ENCODE data around the gene ATP6V0E1.

DNA sequence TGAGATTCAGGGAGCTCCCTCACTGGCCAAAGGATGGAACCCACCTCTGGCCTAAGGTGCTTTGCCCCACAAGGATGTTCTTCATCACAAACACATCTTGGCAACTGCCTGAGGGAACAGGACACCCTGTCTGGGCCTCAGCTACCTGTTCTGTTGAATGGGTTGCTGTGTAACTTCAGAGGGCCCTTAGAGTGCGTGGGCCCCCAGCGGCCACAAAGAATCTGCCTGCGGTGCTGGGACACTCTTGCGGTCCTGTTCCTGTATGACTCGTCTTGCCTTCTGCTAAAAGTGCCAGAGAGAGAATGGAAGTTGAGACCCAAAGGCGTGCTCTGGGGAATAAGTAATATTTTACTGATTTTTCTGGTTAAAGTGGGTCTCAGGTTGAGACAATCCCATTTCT is 38.4 kb upstream of the ATP6V0E1 start:
- TF ChIP-seq, protein P1, sequence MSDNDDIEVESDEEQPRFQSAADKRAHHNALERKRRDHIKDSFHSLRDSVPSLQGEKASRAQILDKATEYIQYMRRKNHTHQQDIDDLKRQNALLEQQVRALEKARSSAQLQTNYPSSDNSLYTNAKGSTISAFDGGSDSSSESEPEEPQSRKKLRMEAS (IDR thresholded peaks at IDR 0.05): no peak
- TF ChIP-seq TAF1 (IDR thresholded peaks at IDR 0.05; ENCODE audit: low read depth): no peak
- no peak for TF ChIP-seq FOXM1 (IDR thresholded peaks at IDR 0.05; ENCODE audit: borderline replicate concordance, low read depth)
- TF ChIP-seq, protein P2, sequence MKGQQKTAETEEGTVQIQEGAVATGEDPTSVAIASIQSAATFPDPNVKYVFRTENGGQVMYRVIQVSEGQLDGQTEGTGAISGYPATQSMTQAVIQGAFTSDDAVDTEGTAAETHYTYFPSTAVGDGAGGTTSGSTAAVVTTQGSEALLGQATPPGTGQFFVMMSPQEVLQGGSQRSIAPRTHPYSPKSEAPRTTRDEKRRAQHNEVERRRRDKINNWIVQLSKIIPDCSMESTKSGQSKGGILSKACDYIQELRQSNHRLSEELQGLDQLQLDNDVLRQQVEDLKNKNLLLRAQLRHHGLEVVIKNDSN (IDR thresholded peaks at IDR 0.05): no peak
- TF ChIP-seq, protein P3, sequence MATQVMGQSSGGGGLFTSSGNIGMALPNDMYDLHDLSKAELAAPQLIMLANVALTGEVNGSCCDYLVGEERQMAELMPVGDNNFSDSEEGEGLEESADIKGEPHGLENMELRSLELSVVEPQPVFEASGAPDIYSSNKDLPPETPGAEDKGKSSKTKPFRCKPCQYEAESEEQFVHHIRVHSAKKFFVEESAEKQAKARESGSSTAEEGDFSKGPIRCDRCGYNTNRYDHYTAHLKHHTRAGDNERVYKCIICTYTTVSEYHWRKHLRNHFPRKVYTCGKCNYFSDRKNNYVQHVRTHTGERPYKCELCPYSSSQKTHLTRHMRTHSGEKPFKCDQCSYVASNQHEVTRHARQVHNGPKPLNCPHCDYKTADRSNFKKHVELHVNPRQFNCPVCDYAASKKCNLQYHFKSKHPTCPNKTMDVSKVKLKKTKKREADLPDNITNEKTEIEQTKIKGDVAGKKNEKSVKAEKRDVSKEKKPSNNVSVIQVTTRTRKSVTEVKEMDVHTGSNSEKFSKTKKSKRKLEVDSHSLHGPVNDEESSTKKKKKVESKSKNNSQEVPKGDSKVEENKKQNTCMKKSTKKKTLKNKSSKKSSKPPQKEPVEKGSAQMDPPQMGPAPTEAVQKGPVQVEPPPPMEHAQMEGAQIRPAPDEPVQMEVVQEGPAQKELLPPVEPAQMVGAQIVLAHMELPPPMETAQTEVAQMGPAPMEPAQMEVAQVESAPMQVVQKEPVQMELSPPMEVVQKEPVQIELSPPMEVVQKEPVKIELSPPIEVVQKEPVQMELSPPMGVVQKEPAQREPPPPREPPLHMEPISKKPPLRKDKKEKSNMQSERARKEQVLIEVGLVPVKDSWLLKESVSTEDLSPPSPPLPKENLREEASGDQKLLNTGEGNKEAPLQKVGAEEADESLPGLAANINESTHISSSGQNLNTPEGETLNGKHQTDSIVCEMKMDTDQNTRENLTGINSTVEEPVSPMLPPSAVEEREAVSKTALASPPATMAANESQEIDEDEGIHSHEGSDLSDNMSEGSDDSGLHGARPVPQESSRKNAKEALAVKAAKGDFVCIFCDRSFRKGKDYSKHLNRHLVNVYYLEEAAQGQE (IDR thresholded peaks at IDR 0.05; ENCODE audit: low read depth): no peak
- no peak for TF ChIP-seq EGR1 (IDR thresholded peaks at IDR 0.05)
- no peak for TF ChIP-seq EP300 (IDR thresholded peaks at IDR 0.05; ENCODE audit: borderline replicate concordance)
- no peak for TF ChIP-seq TCF12 (IDR thresholded peaks at IDR 0.05; ENCODE audit: low read depth)
- TF ChIP-seq NFIC (IDR thresholded peaks at IDR 0.05): no peak
- TF ChIP-seq YY1 (IDR thresholded peaks at IDR 0.05; ENCODE audit: low read depth): no peak
